Gastrocnemius medialis (tissue), 4 donors: ENCODE measurements around the gene MAP1LC3A. TPM values are rescaled to one million over a fixed set of nuclear protein-coding genes. Genes with fewer than 3 reads are reported as not detected.

ENCODE experiments used
- ATAC-seq, 2 donors: fragments of 150-250 bp; one replicate each; pipeline ENCODE4 v1.9.1; 2016
- DNase-seq, 2 donors: peaks; one replicate each; pipeline ENCODE4 v3.0.0-alpha.2; 2019
- H3K27ac ChIP-seq, 4 donors: fragments of 200-600 bp; sonication (generic); 1 replicate in 1 of 4; 2 replicates in 3 of 4; pipeline ENCODE4 v1.5.1; 2016 to 2018; ENCODE audit warnings: mild to moderate bottlenecking in 2 of 4, moderate library complexity in 1 of 4
- H3K27me3 ChIP-seq, 3 donors: fragments of 200-600 bp; sonication (generic) in 2 of 3; 1 replicate in 1 of 3; 2 replicates in 2 of 3; pipeline versions ENCODE4 v1.5.1 to v1.6.0; 2016 to 2019; ENCODE audit warnings: mild to moderate bottlenecking in 1 of 3, moderate library complexity in 1 of 3
- H3K36me3 ChIP-seq, 2 donors: fragments of 200-600 bp; sonication (generic) in 1 of 2; one replicate each; pipeline ENCODE4 v1.5.1; 2017 to 2018
- H3K4me1 ChIP-seq, 2 donors: fragments of 200-600 bp; sonication (generic) in 1 of 2; one replicate each; pipeline ENCODE4 v1.5.1; 2016 to 2017; ENCODE audit warnings: mild to moderate bottlenecking in 2 of 2
- H3K4me3 ChIP-seq, 4 donors: fragments of 200-600 bp; sonication (generic) in 3 of 4; 1 replicate in 1 of 4; 2 replicates in 3 of 4; pipeline ENCODE4 v1.5.1; 2016 to 2019; ENCODE audit warnings: mild to moderate bottlenecking in 2 of 4
- H3K9me3 ChIP-seq, 3 donors: fragments of 200-600 bp; sonication (generic) in 2 of 3; 1 replicate in 1 of 3; 2 replicates in 2 of 3; pipeline ENCODE4 v1.5.1; 2016 to 2019
- CTCF ChIP-seq, 5 experiments: fragments of 450-650 bp in 3 of 5; fragments of 200-600 bp in 2 of 5; sonication (generic) in 2 of 5; IDR thresholded peaks in 4 of 5; conservative IDR thresholded peaks in 1 of 5; 1 replicate in 4 of 5; 2 replicates in 1 of 5; pipeline ENCODE4 v1.5.1; 2016 to 2019; ENCODE audit warnings: antibody characterized with exemption in 5 of 5, mild to moderate bottlenecking in 3 of 5, moderate library complexity in 3 of 5
- POLR2A ChIP-seq, 2 donors: fragments of 450-650 bp; IDR thresholded peaks; one replicate each; pipeline ENCODE4 v1.6.1; 2017; ENCODE audit warnings: antibody characterized with exemption in 2 of 2, mild to moderate bottlenecking in 2 of 2, moderate library complexity in 2 of 2
- in situ Hi-C, 4 donors: fragments of 200-750 bp; cut with MboI; loops; one replicate each; pipeline versions ENCODE4 v1.15.0 to v1.8.0; 2017; ENCODE audit warnings: low sequenced_read_pairs in 4 of 4
- intact Hi-C: fragments of 100-400 bp; cut with DNase I; formaldehyde crosslinking; loops from one replicate; pipeline ENCODE4 v1.15.1; 2023; ENCODE audit warnings: low total_unique reads
- total RNA-seq, 4 donors: library from RNA; depleted of rRNA; stranded (reverse); fragments of >200 nt; gene quantifications; one replicate each; pipeline versions ENCODE4 v1.1.0 to v1.2.3, GENCODE V29; 2016

MAP1LC3A gene
- total RNA-seq, 4 donors from 2014 or later = 41.5 to 62.7 (median 56.4) TPM

GRCh38 chr20:34538671-34539123 is 19.8 kb upstream of the MAP1LC3A start:
- no peaks in the 10 kb centered on the region for H3K9me3 ChIP-seq
- intact Hi-C loops (loop anchor here (5.0 kb wide), 1 partner anchor 169 kb away; no protein-coding TSS in a partner anchor), in situ Hi-C loops (loop anchor here in 1 of 4 donors (25.0 kb wide), 1 partner anchor 174 kb away; the partner anchor contains the start of gene TP53INP2)
- peaks cover under 1 to 7% of the 10 kb centered on the region in 2 donors for H3K4me1 ChIP-seq
- H3K36me3 ChIP-seq = peaks cover 0 to 53% of the 10 kb centered on the region in 2 donors
- no peaks in the 10 kb centered on the region for H3K27me3 ChIP-seq
- no peak overlapping the region for H3K4me3 ChIP-seq
- TF ChIP-seq CTCF (IDR thresholded peaks at IDR 0.05 in 4 of 5, conservative IDR thresholded peaks at IDR 0.05 in 1 of 5) (peak; percentile 58 to 79 (median 70)), POLR2A (IDR thresholded peaks at IDR 0.05) (no peak)
- peak in 1 of 2 donors; percentile 73 for DNase-seq
- peak; percentile 50 to 84 for ATAC-seq
- no peak overlapping the region for H3K27ac ChIP-seq

GRCh38 chr20:34539756-34540155 is 18.8 kb upstream of the MAP1LC3A start:
- Histone ChIP-seq H3K27me3 (no peaks in the 10 kb centered on the region), H3K4me3 (no peak overlapping the region), H3K4me1 (peaks cover 0 to 7% of the 10 kb centered on the region in 2 donors), H3K9me3 (no peaks in the 10 kb centered on the region), H3K36me3 (peaks cover 0 to 43% of the 10 kb centered on the region in 2 donors), H3K27ac (no peak overlapping the region)
- DNase-seq = no peak
- no peak for ATAC-seq
- in situ Hi-C loops = loop anchor here in 1 of 4 donors (25.0 kb wide), 1 partner anchor 173 kb away; the partner anchor contains the start of gene TP53INP2
- no peak for TF ChIP-seq CTCF (IDR thresholded peaks at IDR 0.05 in 4 of 5, conservative IDR thresholded peaks at IDR 0.05 in 1 of 5)
- no peak for TF ChIP-seq POLR2A (IDR thresholded peaks at IDR 0.05)
- intact Hi-C loops = loop anchor here (5.0 kb wide), 1 partner anchor 168 kb away; no protein-coding TSS in a partner anchor

GRCh38 chr20:34540596-34541263 is 17.8 kb upstream of the MAP1LC3A start:
- ATAC-seq (no peak), DNase-seq (no peak)
- no peaks in the 10 kb centered on the region for H3K9me3 ChIP-seq
- H3K36me3 ChIP-seq = peaks cover 0 to 33% of the 10 kb centered on the region in 2 donors
- H3K27ac ChIP-seq = no peak overlapping the region
- intact Hi-C loops (no loop called here), in situ Hi-C loops (loop anchor here in 1 of 4 donors (25.0 kb wide), 1 partner anchor 172 kb away; the partner anchor contains the start of gene TP53INP2)
- H3K4me3 ChIP-seq = no peak overlapping the region
- no peaks in the 10 kb centered on the region for H3K27me3 ChIP-seq
- TF ChIP-seq CTCF (IDR thresholded peaks at IDR 0.05 in 4 of 5, conservative IDR thresholded peaks at IDR 0.05 in 1 of 5) (no peak), POLR2A (IDR thresholded peaks at IDR 0.05) (no peak)
- H3K4me1 ChIP-seq = peaks cover 0 to 7% of the 10 kb centered on the region in 2 donors

GRCh38 chr20:34541264-34541901 is 17.1 kb upstream of the MAP1LC3A start:
- no peak for TF ChIP-seq CTCF (IDR thresholded peaks at IDR 0.05 in 4 of 5, conservative IDR thresholded peaks at IDR 0.05 in 1 of 5)
- TF ChIP-seq POLR2A (IDR thresholded peaks at IDR 0.05) = no peak
- peaks cover 0 to 28% of the 10 kb centered on the region in 2 donors for H3K36me3 ChIP-seq
- H3K9me3 ChIP-seq = no peaks in the 10 kb centered on the region
- ATAC-seq (no peak), DNase-seq (no peak)
- intact Hi-C loops (no loop called here), in situ Hi-C loops (loop anchor here in 1 of 4 donors (25.0 kb wide), 1 partner anchor 171 kb away; the partner anchor contains the start of gene TP53INP2)
- no peak overlapping the region for H3K4me3 ChIP-seq
- H3K4me1 ChIP-seq = peaks cover 0 to 7% of the 10 kb centered on the region in 2 donors
- no peak overlapping the region for H3K27ac ChIP-seq
- H3K27me3 ChIP-seq = no peaks in the 10 kb centered on the region
